DND-41 (cell line): ENCODE results near the gene RAD9A.
"Not testable (repeated sequence)": the region's sequence is repeated elsewhere in the genome, so short reads cannot be mapped to it uniquely, and the experiment has no call there.

Experiments
- ATAC-seq: fragments of 200-7000 bp; cut with Tn5 transposase; 3 replicates; pipeline ENCODE4 v1.9.1; 2021; ENCODE audit warnings: low read depth; ENCODE audit not compliant: insufficient read depth
- DNase-seq: peaks from one replicate; pipeline ENCODE4 v3.0.0-alpha.2; 2020
- H2AFZ ChIP-seq: 2 replicates; pipeline ENCODE4 v1.6.0; 2012; ENCODE audit warnings: low read depth, low read length
- H3K27ac ChIP-seq: 2 replicates; pipeline ENCODE4 v1.5.1; 2012; ENCODE audit warnings: low read length, inconsistent platforms
- H3K27me3 ChIP-seq: fragments of 200-600 bp; sonication (generic); 2 replicates; pipeline ENCODE4 v1.6.0; 2012; ENCODE audit warnings: low read length, mild to moderate bottlenecking, inconsistent platforms; ENCODE audit not compliant: insufficient read depth, poor library complexity
- H3K36me3 ChIP-seq: 2 replicates; pipeline ENCODE4 v1.5.1; 2012; ENCODE audit warnings: low read length, inconsistent platforms; ENCODE audit not compliant: insufficient read depth
- H3K4me1 ChIP-seq: 2 replicates; pipeline ENCODE4 v1.5.1; 2012; ENCODE audit warnings: mild to moderate bottlenecking, low read length; ENCODE audit not compliant: insufficient read depth
- H3K4me2 ChIP-seq: 2 replicates; pipeline ENCODE4 v1.6.0; 2012; ENCODE audit warnings: mild to moderate bottlenecking, moderate library complexity, low read length, inconsistent platforms; ENCODE audit not compliant: insufficient read depth
- H3K4me3 ChIP-seq, 2 experiments: fragments of 200-600 bp in 1 of 2; shearing (Covaris generic) in 1 of 2; 2 replicates each; pipeline ENCODE4 v1.5.1; 2012 to 2016; ENCODE audit warnings: inconsistent platforms in 2 of 2, low read length in 2 of 2, mild to moderate bottlenecking in 2 of 2, low read depth in 1 of 2, moderate library complexity in 1 of 2
- H3K79me2 ChIP-seq: 2 replicates; pipeline ENCODE4 v1.6.0; 2012; ENCODE audit warnings: low read length, inconsistent platforms; ENCODE audit not compliant: insufficient read depth
- H3K9ac ChIP-seq: 2 replicates; pipeline ENCODE4 v1.6.0; 2012; ENCODE audit warnings: low read depth, mild to moderate bottlenecking, inconsistent platforms, low read length, moderate library complexity
- H3K9me3 ChIP-seq: 2 replicates; pipeline ENCODE4 v1.5.1; 2012; ENCODE audit warnings: low read length, moderate library complexity, mild to moderate bottlenecking, inconsistent platforms; ENCODE audit not compliant: insufficient read depth, severe bottlenecking
- H4K20me1 ChIP-seq: 2 replicates; pipeline ENCODE4 v1.6.0; 2012; ENCODE audit warnings: low read length; ENCODE audit not compliant: insufficient read depth
- CTCF ChIP-seq: IDR thresholded peaks from 2 replicates; pipeline ENCODE4 v1.5.1; 2012; ENCODE audit warnings: borderline replicate concordance, low read length, moderate library complexity, mild to moderate bottlenecking; ENCODE audit not compliant: poor library complexity, severe bottlenecking; ENCODE audit errors: extremely low read depth
- EZH2 ChIP-seq: IDR thresholded peaks from 3 replicates; pipeline ENCODE4 v1.6.1; 2012; ENCODE audit warnings: borderline replicate concordance, low read depth, mild to moderate bottlenecking, moderate library complexity, low read length, inconsistent platforms; ENCODE audit not compliant: severe bottlenecking

Gene RAD9A

GRCh38 chr11:67400942-67401494, 9.2 kb downstream of the RAD9A start:
- peak overlapping the region; percentile 88 for H3K27ac ChIP-seq
- H3K9ac ChIP-seq: peak overlapping the region; percentile 98
- peaks cover 72% of the 10 kb centered on the region for H3K36me3 ChIP-seq
- H3K4me2 ChIP-seq: peak overlapping the region; percentile 89
- ATAC-seq (peak; percentile 3), DNase-seq (peak; percentile 57)
- H3K9me3 ChIP-seq: no peaks in the 10 kb centered on the region
- H3K4me3 ChIP-seq: peak overlapping the region; percentile 90 to 91
- H2AFZ ChIP-seq: peak overlapping the region; percentile 45; the same call in 1 of the 2 replicates
- peaks cover 90% of the 10 kb centered on the region for H3K4me1 ChIP-seq
- H3K79me2 ChIP-seq: peaks cover 95% of the 10 kb centered on the region
- TF ChIP-seq CTCF (no peak), EZH2 (no peak)
- no peaks in the 10 kb centered on the region for H3K27me3 ChIP-seq
- peaks cover 49% of the 10 kb centered on the region for H4K20me1 ChIP-seq

GRCh38 chr11:67401495-67402191, 9.9 kb downstream of the RAD9A start, which contains the start of gene PPP1CA:
Gene PPP1CA (minus strand): TSS chr11:67401858. CDS start chr11:67401782, 76 bp downstream.
- DNase-seq: peak; percentile 90

GRCh38 chr11:67402192-67402839, 10.5 kb downstream of the RAD9A start:
- Histone ChIP-seq H3K4me1 (peaks cover 90% of the 10 kb centered on the region), H3K27ac (peak overlapping the region; percentile 89), H3K4me3 (peak overlapping the region in 1 of 2 experiments; percentile 86; a peak in 1 of 4 replicates), H3K79me2 (peaks cover 95% of the 10 kb centered on the region), H4K20me1 (peaks cover 37% of the 10 kb centered on the region), H3K36me3 (peaks cover 72% of the 10 kb centered on the region), H3K4me2 (peak overlapping the region; percentile 82), H3K9ac (peak overlapping the region; percentile 99)
- not testable (repeated sequence) for DNase-seq, H3K27me3 ChIP-seq, H3K9me3 ChIP-seq, H2AFZ ChIP-seq, ATAC-seq

More at GRCh38 chr11:67401495-67402191, 9.9 kb downstream of the RAD9A start, which contains the start of gene PPP1CA:
- Histone ChIP-seq H3K27me3 (no peaks in the 10 kb centered on the region), H4K20me1 (peaks cover 43% of the 10 kb centered on the region), H3K36me3 (peaks cover 72% of the 10 kb centered on the region), H3K4me2 (peak within 1 kb of the TSS; percentile 89), H3K4me1 (peaks cover 90% of the 10 kb centered on the region), H3K9me3 (no peaks in the 10 kb centered on the region), H3K79me2 (peaks cover 95% of the 10 kb centered on the region), H3K27ac (peak within 1 kb of the TSS; percentile 89), H3K4me3 (peak within 1 kb of the TSS; percentile 90 to 91), H3K9ac (peak within 1 kb of the TSS; percentile 99), H2AFZ (peak within 1 kb of the TSS; percentile 45; the same call in 1 of the 2 replicates)
- peak; percentile 61 for ATAC-seq
- TF ChIP-seq EZH2 (no peak), CTCF (peak; percentile 43)

- Histone ChIP-seq H3K79me2 (peaks cover 95% of the 10 kb centered on the region), H3K4me3 (peak overlapping the region; percentile 86 to 97; a peak in 2 of 4 replicates), H3K9ac (peak overlapping the region; percentile 99), H3K27ac (peak overlapping the region; percentile 89), H3K36me3 (peaks cover 71% of the 10 kb centered on the region), H3K4me2 (peak overlapping the region; percentile 82), H4K20me1 (peaks cover 30% of the 10 kb centered on the region), H3K4me1 (peaks cover 90% of the 10 kb centered on the region)
- H3K9me3 ChIP-seq, ATAC-seq, DNase-seq, H3K27me3 ChIP-seq, H2AFZ ChIP-seq: not testable (repeated sequence)
These were observed 11.3 kb downstream of the RAD9A start for GRCh38 chr11:67403085-67403484.
